ENCODE data around the gene FHOD3. TPM values are rescaled to one million over a fixed set of nuclear protein-coding genes. Genes with fewer than 3 reads are reported as not detected.

Gene FHOD3
- total RNA-seq, 1 experiment from 2014 or later, result 0.34 TPM

- CTCF ChIA-PET, result no interaction called here
- no peak for TF ChIP-seq EZH2 (IDR thresholded peaks at IDR 0.05; ENCODE audit: borderline replicate concordance, low read depth, low read length, poor library complexity, severe bottlenecking)
- no peak for DNase-seq (ENCODE audit: low spot score)
- Histone ChIP-seq H3K4me1 (ENCODE audit: insufficient read depth, low read length, poor library complexity, severe bottlenecking) (no peaks in the 10 kb centered on the region), H3K4me3 (ENCODE audit: low read depth, low read length, poor library complexity, severe bottlenecking) (no peak overlapping the region), H3K27me3 (replicated peaks; ENCODE audit: insufficient read depth, low read depth, low read length, poor library complexity) (peaks cover under 1% of the 10 kb centered on the region), H3K27ac (ENCODE audit: low read depth, low read length, poor library complexity, severe bottlenecking) (no peak overlapping the region), H3K36me3 (ENCODE audit: insufficient read depth, low read length, poor library complexity, severe bottlenecking) (no peaks in the 10 kb centered on the region), H3K9me3 (ENCODE audit: low read depth, low read length, poor library complexity, severe bottlenecking) (no peaks in the 10 kb centered on the region)
- intact Hi-C loops (cut with micrococcal nuclease; ENCODE audit: unreplicated experiment), result no loop called here
- BruUV-seq (replicated peaks), result no TSS peak
- POLR2A ChIA-PET (ENCODE audit: low non-redundant PET), result no interaction called here
Measured at GRCh38 chr18:36492604-36493329, 195.3 kb downstream of the FHOD3 start.

- intact Hi-C loops (cut with micrococcal nuclease; ENCODE audit: unreplicated experiment), result no loop called here
- Histone ChIP-seq H3K27ac (ENCODE audit: low read depth, low read length, poor library complexity, severe bottlenecking) (no peak overlapping the region), H3K9me3 (ENCODE audit: low read depth, low read length, poor library complexity, severe bottlenecking) (no peaks in the 10 kb centered on the region), H3K27me3 (replicated peaks; ENCODE audit: insufficient read depth, low read depth, low read length, poor library complexity) (no peaks in the 10 kb centered on the region), H3K36me3 (ENCODE audit: insufficient read depth, low read length, poor library complexity, severe bottlenecking) (no peaks in the 10 kb centered on the region), H3K4me1 (ENCODE audit: insufficient read depth, low read length, poor library complexity, severe bottlenecking) (no peaks in the 10 kb centered on the region), H3K4me3 (ENCODE audit: low read depth, low read length, poor library complexity, severe bottlenecking) (no peak overlapping the region)
- ChIA-PET CTCF (no interaction called here), POLR2A (ENCODE audit: low non-redundant PET) (interaction anchor here (0.8 kb wide), 1 partner anchor 107 kb away, joined by 6 read pairs; no protein-coding TSS in a partner anchor)
- DNase-seq (ENCODE audit: low spot score), result no peak
- BruUV-seq (replicated peaks), result no TSS peak
- TF ChIP-seq EZH2 (IDR thresholded peaks at IDR 0.05; ENCODE audit: borderline replicate concordance, low read depth, low read length, poor library complexity, severe bottlenecking) (no peak), CTCF (conservative IDR thresholded peaks at IDR 0.05; ENCODE audit: low read depth, low read length) (no peak)
Measured at GRCh38 chr18:36493349-36494159, 196.0 kb downstream of the FHOD3 start.

- ChIA-PET POLR2A (ENCODE audit: low non-redundant PET) (interaction anchor here (0.8 kb wide), 1 partner anchor 108 kb away, joined by 6 read pairs; no protein-coding TSS in a partner anchor), CTCF (no interaction called here)
- Histone ChIP-seq H3K27ac (ENCODE audit: low read depth, low read length, poor library complexity, severe bottlenecking) (no peak overlapping the region), H3K4me1 (ENCODE audit: insufficient read depth, low read length, poor library complexity, severe bottlenecking) (no peaks in the 10 kb centered on the region), H3K36me3 (ENCODE audit: insufficient read depth, low read length, poor library complexity, severe bottlenecking) (no peaks in the 10 kb centered on the region), H3K27me3 (replicated peaks; ENCODE audit: insufficient read depth, low read depth, low read length, poor library complexity) (no peaks in the 10 kb centered on the region), H3K4me3 (ENCODE audit: low read depth, low read length, poor library complexity, severe bottlenecking) (no peak overlapping the region), H3K9me3 (ENCODE audit: low read depth, low read length, poor library complexity, severe bottlenecking) (no peaks in the 10 kb centered on the region)
- intact Hi-C loops (cut with micrococcal nuclease; ENCODE audit: unreplicated experiment), result no loop called here
- no peak for DNase-seq (ENCODE audit: low spot score)
- no TSS peak for BruUV-seq (replicated peaks)
- TF ChIP-seq CTCF (conservative IDR thresholded peaks at IDR 0.05; ENCODE audit: low read depth, low read length), result no peak
- TF ChIP-seq EZH2 (IDR thresholded peaks at IDR 0.05; ENCODE audit: borderline replicate concordance, low read depth, low read length, poor library complexity, severe bottlenecking), result no peak
Measured at GRCh38 chr18:36494160-36494437, 196.6 kb downstream of the FHOD3 start.

Data from A673 (cell line).